Measurements from ENCODE around the gene SNRNP40. TPM values are rescaled to one million over a fixed set of nuclear protein-coding genes. Genes with fewer than 3 reads are reported as not detected.

Gene SNRNP40
- total RNA-seq, 1 donor = 112 TPM

DNA sequence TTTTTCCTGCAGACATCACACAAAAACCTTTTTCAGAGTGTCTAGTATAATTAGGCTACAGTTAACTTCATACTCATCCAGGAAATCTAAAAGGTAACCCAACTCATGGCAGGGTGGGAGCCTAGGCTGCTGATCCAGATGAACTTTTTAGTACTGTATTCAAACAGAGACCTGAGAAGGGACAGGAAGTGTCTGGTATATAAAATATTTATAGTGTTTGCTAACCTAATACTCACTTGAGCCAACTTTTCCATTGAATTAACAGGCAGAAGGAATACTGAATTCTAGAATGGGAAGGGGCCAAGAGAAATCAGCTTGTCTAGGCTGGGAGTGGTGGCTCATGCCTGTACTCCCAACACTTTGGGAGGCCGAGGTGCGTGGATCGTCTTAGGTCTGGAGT is 34.7 kb downstream of the SNRNP40 start:
- DNase-seq (ENCODE audit: low read depth) = no peak
- no peak overlapping the region for H3K4me3 ChIP-seq (ENCODE audit: low read depth, low read length)
- TF ChIP-seq, protein P1, sequence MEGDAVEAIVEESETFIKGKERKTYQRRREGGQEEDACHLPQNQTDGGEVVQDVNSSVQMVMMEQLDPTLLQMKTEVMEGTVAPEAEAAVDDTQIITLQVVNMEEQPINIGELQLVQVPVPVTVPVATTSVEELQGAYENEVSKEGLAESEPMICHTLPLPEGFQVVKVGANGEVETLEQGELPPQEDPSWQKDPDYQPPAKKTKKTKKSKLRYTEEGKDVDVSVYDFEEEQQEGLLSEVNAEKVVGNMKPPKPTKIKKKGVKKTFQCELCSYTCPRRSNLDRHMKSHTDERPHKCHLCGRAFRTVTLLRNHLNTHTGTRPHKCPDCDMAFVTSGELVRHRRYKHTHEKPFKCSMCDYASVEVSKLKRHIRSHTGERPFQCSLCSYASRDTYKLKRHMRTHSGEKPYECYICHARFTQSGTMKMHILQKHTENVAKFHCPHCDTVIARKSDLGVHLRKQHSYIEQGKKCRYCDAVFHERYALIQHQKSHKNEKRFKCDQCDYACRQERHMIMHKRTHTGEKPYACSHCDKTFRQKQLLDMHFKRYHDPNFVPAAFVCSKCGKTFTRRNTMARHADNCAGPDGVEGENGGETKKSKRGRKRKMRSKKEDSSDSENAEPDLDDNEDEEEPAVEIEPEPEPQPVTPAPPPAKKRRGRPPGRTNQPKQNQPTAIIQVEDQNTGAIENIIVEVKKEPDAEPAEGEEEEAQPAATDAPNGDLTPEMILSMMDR (IDR thresholded peaks at IDR 0.05; ENCODE audit: insufficient read depth, low read length) = no peak

DNA sequence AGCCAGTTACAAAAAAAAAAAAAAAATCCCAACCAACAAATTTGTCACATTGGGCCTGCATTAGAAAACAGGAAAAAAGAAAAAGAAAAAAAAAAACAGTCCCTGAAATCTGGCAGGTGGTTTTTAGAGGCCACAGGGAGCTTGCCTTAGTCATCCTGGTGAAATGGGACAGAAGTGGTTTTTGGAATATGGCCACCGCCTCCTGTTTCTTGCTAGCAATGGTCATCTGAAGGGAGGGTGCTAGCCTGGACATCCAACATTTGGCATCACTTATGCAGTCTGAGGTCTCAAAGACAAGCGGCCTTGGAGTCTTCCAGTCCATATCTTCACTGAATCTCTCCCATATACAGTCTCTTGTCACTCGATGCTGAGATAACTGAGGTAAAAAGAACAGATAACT is 36.8 kb downstream of the SNRNP40 start:
- no peak overlapping the region for H3K4me3 ChIP-seq (ENCODE audit: low read depth, low read length)
- TF ChIP-seq, protein P1 (IDR thresholded peaks at IDR 0.05; ENCODE audit: insufficient read depth, low read length) = no peak
- no peak for DNase-seq (ENCODE audit: low read depth)

DNA sequence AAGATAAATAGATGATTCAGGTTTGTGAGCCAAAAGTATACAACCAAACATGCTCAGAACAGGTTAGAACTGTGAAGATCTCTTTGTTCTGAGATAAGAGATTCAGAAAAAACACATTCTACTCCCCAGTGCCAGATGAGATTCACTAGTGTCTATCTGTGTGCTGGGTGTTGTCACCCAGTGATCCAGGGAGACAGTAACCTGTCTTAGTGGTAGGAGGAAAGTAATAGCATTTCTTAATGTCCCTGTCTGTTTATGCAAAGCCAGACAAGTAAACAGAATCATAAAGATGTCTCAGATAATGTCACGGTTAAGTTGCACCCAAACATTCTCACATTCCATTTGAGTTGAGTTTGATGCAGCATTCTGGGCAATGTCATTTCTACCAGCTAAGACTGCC is 38.0 kb downstream of the SNRNP40 start:
- TF ChIP-seq, protein P1 (IDR thresholded peaks at IDR 0.05; ENCODE audit: insufficient read depth, low read length) = no peak
- no peak for DNase-seq (ENCODE audit: low read depth)

DNA sequence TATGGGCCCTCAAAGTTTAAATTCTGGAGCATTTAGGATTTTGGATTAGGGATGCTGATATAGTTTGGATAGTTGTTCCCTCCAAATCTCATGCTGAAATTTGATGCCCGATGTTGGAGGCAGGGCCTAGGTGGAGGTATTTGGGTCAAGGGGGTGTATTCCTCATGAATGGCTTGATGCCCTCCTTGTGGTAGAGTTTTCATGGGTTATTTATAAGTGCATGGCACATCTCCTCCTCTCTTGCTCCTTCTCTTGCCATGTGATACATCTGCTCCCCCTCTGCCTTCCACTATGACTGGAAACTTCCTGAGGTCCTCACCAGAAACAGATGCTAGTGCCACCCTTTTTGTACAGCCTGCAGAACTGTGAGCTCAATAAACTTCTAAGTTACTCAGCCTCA is 39.4 kb downstream of the SNRNP40 start:
- TF ChIP-seq, protein P1 (IDR thresholded peaks at IDR 0.05; ENCODE audit: insufficient read depth, low read length) = no peak
- no peak for DNase-seq (ENCODE audit: low read depth)
- H3K4me3 ChIP-seq (ENCODE audit: low read depth, low read length) = no peak overlapping the region

More for the DNA sequence above, 38.0 kb downstream of the SNRNP40 start:
- H3K4me3 ChIP-seq (ENCODE audit: low read depth, low read length) = no peak overlapping the region

DNA sequence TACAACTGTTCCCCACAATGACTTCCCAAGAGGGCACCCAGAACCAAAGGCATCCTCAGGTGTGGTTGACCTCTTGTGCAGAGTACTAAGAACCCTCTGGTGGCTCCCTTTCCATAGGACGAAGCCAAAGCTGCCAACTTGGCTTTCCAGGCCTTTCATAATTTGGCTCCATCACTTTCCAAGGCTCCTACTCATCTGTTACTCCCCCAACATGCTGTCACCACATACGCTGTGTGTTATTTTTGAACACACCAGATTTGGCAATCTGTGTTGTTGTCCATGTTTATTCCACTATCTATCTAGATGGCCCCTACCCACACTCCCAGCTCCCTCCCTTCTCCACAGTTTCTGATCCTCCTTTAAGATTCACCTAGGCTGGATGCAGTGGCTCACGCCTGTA is 46.7 kb downstream of the SNRNP40 start:
- no peak overlapping the region for H3K4me3 ChIP-seq (ENCODE audit: low read depth, low read length)
- TF ChIP-seq, protein P1 (IDR thresholded peaks at IDR 0.05; ENCODE audit: insufficient read depth, low read length) = no peak

DNA sequence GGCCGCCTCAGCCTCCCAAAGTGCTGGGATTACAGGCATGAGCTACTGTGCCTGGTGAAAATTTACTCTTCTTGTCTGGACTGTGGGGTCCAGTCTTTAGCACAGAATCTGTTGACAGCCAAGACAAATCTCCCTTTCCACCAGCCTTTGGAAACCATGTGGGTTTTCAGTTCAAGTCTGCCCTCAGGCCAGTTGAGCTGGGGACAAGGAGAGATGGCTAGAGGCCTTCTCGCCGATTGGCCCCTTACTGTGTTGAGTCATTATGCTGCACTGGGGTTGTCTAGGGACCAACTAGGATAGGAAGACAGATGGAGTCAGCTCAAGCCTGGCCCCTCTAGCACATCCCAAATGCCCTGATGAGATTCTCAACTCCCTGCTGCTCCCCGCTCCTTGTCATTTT is 48.3 kb downstream of the SNRNP40 start:
- no peak overlapping the region for H3K4me3 ChIP-seq (ENCODE audit: low read depth, low read length)
- TF ChIP-seq, protein P1 (IDR thresholded peaks at IDR 0.05; ENCODE audit: insufficient read depth, low read length) = no peak
- DNase-seq (ENCODE audit: low read depth) = no peak

More for the DNA sequence above, 46.7 kb downstream of the SNRNP40 start:
- no peak for DNase-seq (ENCODE audit: low read depth)

DNA sequence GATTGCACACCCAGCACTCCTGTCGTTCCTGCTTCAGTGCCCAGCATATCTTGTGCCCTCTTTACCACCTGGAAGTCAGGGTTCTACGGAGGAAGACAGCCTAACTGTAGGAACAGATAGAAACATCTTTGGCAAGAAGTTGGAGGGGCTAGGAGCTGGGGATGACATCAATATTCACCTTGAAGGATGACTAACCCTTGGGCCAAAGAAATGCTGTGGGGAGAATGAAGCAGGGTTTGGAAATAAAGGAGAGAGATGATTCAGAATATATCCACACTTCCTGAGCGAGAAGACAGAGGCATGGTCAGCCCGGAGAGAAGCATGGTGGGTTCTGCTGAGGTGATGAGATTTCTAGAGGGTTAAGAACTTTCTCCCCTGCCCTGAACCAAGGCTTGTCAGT is 52.3 kb downstream of the SNRNP40 start:
- TF ChIP-seq, protein P1 (IDR thresholded peaks at IDR 0.05; ENCODE audit: insufficient read depth, low read length) = no peak
- DNase-seq (ENCODE audit: low read depth) = no peak

More for the DNA sequence above, 52.3 kb downstream of the SNRNP40 start:
- no peak overlapping the region for H3K4me3 ChIP-seq (ENCODE audit: low read depth, low read length)

All from fibroblast of the aortic adventitia (primary cell).